HAP-1 (cell line): ENCODE measurements around the gene G3BP1.
A peak's percentile ranks its signal among the peaks of the same experiment; 100 is the strongest.
"Not testable (repeated sequence)": the region's sequence is repeated elsewhere in the genome, so short reads cannot be mapped to it uniquely, and the experiment has no call there.

Source experiments
- DNase-seq, 2 experiments: peaks; one replicate each; pipeline ENCODE4 v3.0.0-alpha.2; 2016 to 2020; ENCODE audit warnings: low spot score in 2 of 2
- H3K27me3 ChIP-seq: fragments of 250-450 bp; sonication (Bioruptor Pico); 2 replicates; pipeline ENCODE4 v1.5.1; 2020; ENCODE audit warnings: low read depth, mild to moderate bottlenecking, moderate library complexity
- H3K36me3 ChIP-seq: fragments of 250-450 bp; sonication (Bioruptor Pico); replicated peaks from 2 replicates; pipeline ENCODE4 v1.5.1; 2020; ENCODE audit warnings: mild to moderate bottlenecking
- H3K4me1 ChIP-seq: fragments of 250-450 bp; sonication (Bioruptor Pico); 2 replicates; pipeline ENCODE4 v1.5.1; 2020; ENCODE audit warnings: mild to moderate bottlenecking
- H3K4me3 ChIP-seq: fragments of 250-450 bp; sonication (Bioruptor Pico); 2 replicates; pipeline ENCODE4 v1.5.1; 2020; ENCODE audit warnings: mild to moderate bottlenecking, moderate library complexity
- H3K9me3 ChIP-seq: fragments of 250-450 bp; sonication (Bioruptor Pico); 2 replicates; pipeline ENCODE4 v1.5.1; 2020; ENCODE audit warnings: mild to moderate bottlenecking, moderate library complexity
- in situ Hi-C: fragments of 300-500 bp; cut with MboI; formaldehyde crosslinking; loops from 3 replicates; pipeline ENCODE4 v1.14.3; 2020; ENCODE audit warnings: low sequenced_read_pairs, inconsistent platforms, mixed read lengths

G3BP1 gene

DNA sequence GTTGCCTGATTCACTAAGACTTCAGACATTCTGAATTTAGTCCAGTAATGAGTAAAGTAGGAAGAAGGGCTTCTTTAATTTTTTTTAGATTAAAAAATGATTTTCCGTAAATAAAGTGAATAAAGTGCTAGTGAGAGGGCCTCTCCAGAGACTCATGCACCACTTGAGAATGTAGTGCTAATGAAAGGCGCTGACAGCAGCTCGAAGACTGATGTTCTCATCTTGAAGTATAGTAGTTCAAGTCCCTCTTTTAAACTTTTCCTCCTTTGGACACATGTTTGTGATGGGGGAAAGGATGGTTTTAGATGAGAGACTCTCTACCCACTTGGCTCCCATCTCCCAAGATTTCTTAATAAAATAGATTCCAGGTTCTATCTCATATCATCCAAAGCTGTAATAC is 48.5 kb downstream of the G3BP1 start:
- in situ Hi-C loops = loop anchor here (10.0 kb wide), 1 partner anchor 325 kb away; no protein-coding TSS in a partner anchor
- H3K4me3 ChIP-seq = no peak overlapping the region
- no peak for DNase-seq
- peaks cover 19% of the 10 kb centered on the region for H3K36me3 ChIP-seq
- no peaks in the 10 kb centered on the region for H3K9me3 ChIP-seq
- no peaks in the 10 kb centered on the region for H3K4me1 ChIP-seq
- H3K27me3 ChIP-seq = no peaks in the 10 kb centered on the region

DNA sequence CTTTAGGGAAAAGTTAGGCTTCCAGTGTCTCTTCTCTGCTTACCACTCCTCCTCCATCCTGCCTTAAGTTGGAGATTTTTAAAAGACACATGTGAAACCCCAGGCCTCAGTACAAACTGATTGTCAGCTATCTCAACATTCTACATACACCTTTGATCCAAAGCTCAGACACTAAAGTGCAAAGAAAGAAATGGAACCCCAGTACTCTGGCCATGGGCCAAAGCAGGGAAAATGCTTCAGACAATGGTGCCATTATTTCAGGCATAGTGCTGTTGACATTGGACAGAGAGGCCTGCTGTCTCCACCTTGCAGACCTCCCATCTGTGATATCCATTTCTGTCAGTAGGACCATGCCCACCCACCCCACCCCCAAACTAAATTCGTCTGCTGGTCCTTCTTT is 49.1 kb downstream of the G3BP1 start:
- H3K27me3 ChIP-seq = no peaks in the 10 kb centered on the region
- no peak for DNase-seq
- in situ Hi-C loops = loop anchor here (10.0 kb wide), 1 partner anchor 324 kb away; no protein-coding TSS in a partner anchor
- H3K9me3 ChIP-seq = no peaks in the 10 kb centered on the region
- no peaks in the 10 kb centered on the region for H3K4me1 ChIP-seq
- peaks cover 23% of the 10 kb centered on the region for H3K36me3 ChIP-seq
- no peak overlapping the region for H3K4me3 ChIP-seq

GRCh38 chr5:151822141-151822540 is 50.4 kb downstream of the G3BP1 start:
- in situ Hi-C loops = loop anchor here (10.0 kb wide), 1 partner anchor 323 kb away; no protein-coding TSS in a partner anchor
- H3K36me3 ChIP-seq = peaks cover 16% of the 10 kb centered on the region
- no peaks in the 10 kb centered on the region for H3K4me1 ChIP-seq
- no peaks in the 10 kb centered on the region for H3K9me3 ChIP-seq
- no peaks in the 10 kb centered on the region for H3K27me3 ChIP-seq
- no peak overlapping the region for H3K4me3 ChIP-seq
- no peak for DNase-seq

DNA sequence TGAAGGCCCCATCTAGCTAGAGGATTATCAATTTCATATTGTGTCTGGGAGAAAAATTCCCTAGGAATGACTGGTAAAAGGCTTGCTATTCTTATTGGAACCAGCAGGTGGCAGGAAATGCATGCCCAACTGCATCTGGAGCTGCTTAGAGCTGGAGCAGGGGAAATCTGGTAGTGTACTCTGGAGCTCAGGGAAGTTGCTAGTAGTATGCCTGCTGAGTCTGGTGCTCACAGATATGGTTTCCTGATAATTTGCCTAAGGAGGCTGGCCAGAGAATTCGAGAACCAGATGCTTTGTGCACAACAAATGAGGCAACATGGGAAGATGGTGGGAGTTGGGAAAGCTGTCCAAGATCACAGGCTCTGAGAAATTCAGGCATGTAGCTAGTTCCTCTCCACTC is 53.7 kb downstream of the G3BP1 start:
- DNase-seq = peak; percentile 36 to 75
- Histone ChIP-seq H3K4me1 (no peaks in the 10 kb centered on the region), H3K9me3 (no peaks in the 10 kb centered on the region), H3K36me3 (peaks cover 14% of the 10 kb centered on the region), H3K27me3 (no peaks in the 10 kb centered on the region), H3K4me3 (no peak overlapping the region)
- in situ Hi-C loops = loop anchor here (10.0 kb wide), 1 partner anchor 319 kb away; no protein-coding TSS in a partner anchor

DNA sequence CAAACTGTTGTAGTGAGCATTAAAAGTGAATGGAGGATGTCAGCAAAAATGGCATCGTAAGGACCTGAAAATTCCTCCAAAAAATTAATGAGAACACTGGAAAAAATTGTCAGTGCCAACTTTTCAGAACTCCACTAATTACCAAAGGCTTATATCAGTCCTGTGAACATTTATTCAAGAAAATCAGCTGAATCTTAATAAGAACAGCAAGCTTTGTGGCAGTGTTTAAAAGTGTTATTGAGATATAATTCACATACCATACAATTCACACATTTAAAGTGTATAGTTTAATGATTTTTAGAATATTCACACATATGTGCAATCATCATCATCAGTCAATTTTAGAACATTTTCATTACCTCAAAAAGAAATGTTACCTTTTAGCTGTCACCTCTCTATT is 57.6 kb downstream of the G3BP1 start:
- Histone ChIP-seq H3K4me1 (no peaks in the 10 kb centered on the region), H3K9me3 (0 out of 2 replicates have a peak, but pooled peaks cover 3% of the 10 kb centered on the region), H3K27me3 (no peaks in the 10 kb centered on the region), H3K36me3 (peaks cover 14% of the 10 kb centered on the region), H3K4me3 (no peak overlapping the region)
- no peak for DNase-seq
- in situ Hi-C loops = loop anchor here (10.0 kb wide), 1 partner anchor 315 kb away; no protein-coding TSS in a partner anchor

GRCh38 chr5:151832843-151833242 is 61.1 kb downstream of the G3BP1 start:
- H3K4me1 ChIP-seq, H3K4me3 ChIP-seq, H3K36me3 ChIP-seq, H3K27me3 ChIP-seq, H3K9me3 ChIP-seq, DNase-seq, in situ Hi-C loops: not testable (repeated sequence)

GRCh38 chr5:151846765-151847164 is 75.0 kb downstream of the G3BP1 start:
- Histone ChIP-seq H3K4me3 (no peak overlapping the region), H3K36me3 (no peaks in the 10 kb centered on the region), H3K4me1 (no peaks in the 10 kb centered on the region), H3K27me3 (no peaks in the 10 kb centered on the region), H3K9me3 (no peaks in the 10 kb centered on the region)
- no peak for DNase-seq
- in situ Hi-C loops = no loop called here

GRCh38 chr5:151847871-151848270 is 76.1 kb downstream of the G3BP1 start:
- DNase-seq = no peak
- no peak overlapping the region for H3K4me3 ChIP-seq
- in situ Hi-C loops = no loop called here

GRCh38 chr5:151855701-151856100 is 83.9 kb downstream of the G3BP1 start:
- DNase-seq = no peak
- Histone ChIP-seq H3K36me3 (no peaks in the 10 kb centered on the region), H3K9me3 (no peaks in the 10 kb centered on the region), H3K27me3 (no peaks in the 10 kb centered on the region), H3K4me3 (no peak overlapping the region), H3K4me1 (no peaks in the 10 kb centered on the region)
- in situ Hi-C loops = no loop called here

More at GRCh38 chr5:151847871-151848270, 76.1 kb downstream of the G3BP1 start:
- no peaks in the 10 kb centered on the region for H3K4me1 ChIP-seq
- H3K9me3 ChIP-seq = no peaks in the 10 kb centered on the region
- H3K36me3 ChIP-seq = no peaks in the 10 kb centered on the region
- no peaks in the 10 kb centered on the region for H3K27me3 ChIP-seq

GRCh38 chr5:151856861-151857260 is 85.1 kb downstream of the G3BP1 start:
- Histone ChIP-seq H3K36me3 (no peaks in the 10 kb centered on the region), H3K9me3 (no peaks in the 10 kb centered on the region), H3K4me1 (no peaks in the 10 kb centered on the region), H3K4me3 (no peak overlapping the region), H3K27me3 (no peaks in the 10 kb centered on the region)
- DNase-seq = no peak
- in situ Hi-C loops = no loop called here

GRCh38 chr5:151860867-151861266 is 89.1 kb downstream of the G3BP1 start:
- H3K36me3 ChIP-seq, H3K27me3 ChIP-seq, H3K9me3 ChIP-seq, in situ Hi-C loops, H3K4me3 ChIP-seq, H3K4me1 ChIP-seq, DNase-seq: not testable (repeated sequence)
